Stomach (tissue), 4 donors: ENCODE results near the gene ZNF474.

Experiments used
- CTCF ChIP-seq, 7 experiments: fragments of 450-650 bp in 4 of 7; fragments of 200-600 bp in 3 of 7; sonication (generic) in 3 of 7; IDR thresholded peaks; one replicate each; pipeline ENCODE4 v1.5.1; 2016 to 2019; ENCODE audit warnings: antibody characterized with exemption in 7 of 7, control low read depth in 2 of 7, mild to moderate bottlenecking in 1 of 7
- EP300 ChIP-seq: sonication (generic); formaldehyde crosslinking; IDR thresholded peaks from one replicate; pipeline ENCODE4 v1.6.1; 2017; ENCODE audit warnings: antibody characterized with exemption
- POLR2A ChIP-seq, 4 donors: fragments of 450-650 bp; IDR thresholded peaks; one replicate each; pipeline ENCODE4 v1.6.1; 2016; ENCODE audit warnings: antibody characterized with exemption in 4 of 4, control low read depth in 2 of 4, mild to moderate bottlenecking in 1 of 4, moderate library complexity in 1 of 4
- POLR2AphosphoS5 ChIP-seq, 3 donors: sonication (generic); formaldehyde crosslinking; IDR thresholded peaks; one replicate each; pipeline ENCODE4 v1.6.1; 2016; ENCODE audit warnings: antibody characterized with exemption in 3 of 3

DNA sequence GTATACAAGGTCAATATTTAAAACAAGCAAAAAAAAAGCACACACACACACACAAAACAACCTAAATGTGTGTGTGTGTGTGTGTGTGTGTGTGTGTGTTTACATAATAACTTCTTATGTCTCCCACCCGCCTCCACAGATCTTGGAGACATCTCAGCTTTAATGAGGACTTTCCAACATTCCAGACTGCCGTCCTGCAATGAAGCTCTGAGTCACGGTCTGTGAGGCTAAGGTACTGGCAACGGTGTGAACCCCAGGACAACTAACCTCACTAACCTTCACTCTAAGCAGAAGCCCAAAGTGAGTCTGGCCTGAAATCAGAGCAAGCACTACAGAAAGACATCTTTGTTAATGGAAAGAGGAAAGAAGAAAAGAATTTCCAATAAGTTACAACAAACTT lies 22.3 kb downstream of the ZNF474 start:
- TF ChIP-seq CTCF (IDR thresholded peaks at IDR 0.05) (no peak), EP300 (no peak), POLR2A (IDR thresholded peaks at IDR 0.05) (no peak), POLR2AphosphoS5 (IDR thresholded peaks at IDR 0.05) (no peak)
